ENCODE measurements around the gene BLM. TPM values are rescaled to one million over a fixed set of nuclear protein-coding genes. Genes with fewer than 3 reads are reported as not detected.

BLM gene
- polyA plus RNA-seq, 2 donors: 2.3 to 3.6 TPM

DNA sequence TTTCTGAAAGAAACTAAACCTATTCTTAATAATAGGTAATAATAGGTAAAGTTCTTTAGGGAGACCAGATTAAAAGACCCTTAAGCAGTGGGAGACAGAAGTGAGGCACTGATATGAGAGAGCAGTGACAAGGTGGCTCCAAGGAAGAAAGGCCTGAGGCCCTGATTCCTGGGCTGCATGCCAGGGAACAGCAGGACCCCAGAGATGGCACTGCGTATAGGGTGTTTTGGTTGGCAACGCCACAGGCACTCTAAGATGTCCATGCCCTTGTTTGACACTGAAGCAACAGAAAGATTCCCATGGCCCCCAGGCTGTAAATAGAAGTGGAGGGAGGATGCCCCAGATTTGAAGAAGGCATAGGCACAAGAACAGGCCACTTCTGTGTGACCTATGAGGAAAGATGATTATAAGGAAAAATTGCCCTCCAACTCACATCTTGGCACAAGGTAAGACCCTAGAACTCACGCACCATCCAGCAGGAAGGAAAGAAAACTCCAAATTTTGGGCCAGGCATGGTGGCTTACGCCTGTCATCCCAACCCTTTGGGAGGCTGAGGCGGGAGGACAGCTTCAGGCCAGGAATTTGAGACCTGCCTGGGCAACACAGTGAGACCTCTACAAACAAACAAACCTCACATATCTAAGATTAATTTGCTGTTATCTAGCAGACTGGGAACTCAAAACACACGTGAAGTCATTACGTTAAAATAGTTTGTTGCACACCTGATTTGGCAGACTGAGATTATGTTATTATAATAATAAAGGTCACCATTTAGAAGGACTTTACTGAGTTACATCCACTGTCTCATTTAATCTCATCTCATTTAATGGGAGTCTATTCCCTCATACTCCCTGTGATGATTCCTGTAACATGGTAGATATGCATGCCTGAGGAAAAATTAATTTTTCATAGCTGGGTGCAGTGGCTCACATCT, 10.5 kb upstream of the BLM start:
- 85 to 87% methylated on average over 7 of the region's 7 CpGs for WGBS, 2 donors
- no peaks in the 10 kb centered on the region for H3K4me1 ChIP-seq (ENCODE audit: control insufficient read depth in 2 of 2, insufficient read depth in 2 of 2, low read length in 1 of 2)
- no peak overlapping the region for H3K27ac ChIP-seq (ENCODE audit: low read depth in 2 of 2, low read length in 1 of 2)
- H3K27me3 ChIP-seq (ENCODE audit: control insufficient read depth in 1 of 2, insufficient read depth in 2 of 2, low read length in 2 of 2): no peaks in the 10 kb centered on the region
- no peaks in the 10 kb centered on the region for H3K36me3 ChIP-seq (ENCODE audit: control insufficient read depth in 2 of 2, insufficient read depth in 2 of 2, low read length in 1 of 2)
- H3K9me3 ChIP-seq (ENCODE audit: control insufficient read depth in 2 of 2, insufficient read depth in 1 of 2, low read depth in 1 of 2, low read length in 1 of 2): no peaks in the 10 kb centered on the region
- H3K4me3 ChIP-seq (ENCODE audit: low read depth in 1 of 2, low read length in 2 of 2): no peak overlapping the region

- Histone ChIP-seq H3K27ac (ENCODE audit: low read depth in 2 of 2, low read length in 1 of 2) (no peak overlapping the region), H3K4me3 (ENCODE audit: low read depth in 1 of 2, low read length in 2 of 2) (no peak overlapping the region), H3K9me3 (ENCODE audit: control insufficient read depth in 2 of 2, insufficient read depth in 1 of 2, low read depth in 1 of 2, low read length in 1 of 2) (no peaks in the 10 kb centered on the region), H3K27me3 (ENCODE audit: control insufficient read depth in 1 of 2, insufficient read depth in 2 of 2, low read length in 2 of 2) (no peaks in the 10 kb centered on the region), H3K4me1 (ENCODE audit: control insufficient read depth in 2 of 2, insufficient read depth in 2 of 2, low read length in 1 of 2) (no peaks in the 10 kb centered on the region), H3K36me3 (ENCODE audit: control insufficient read depth in 2 of 2, insufficient read depth in 2 of 2, low read length in 1 of 2) (no peaks in the 10 kb centered on the region)
- 90 to 91% methylated on average over 2 of the region's 2 CpGs for WGBS, 2 donors
Measured at GRCh38 chr15:90707489-90707888, 9.7 kb upstream of the BLM start.

DNA sequence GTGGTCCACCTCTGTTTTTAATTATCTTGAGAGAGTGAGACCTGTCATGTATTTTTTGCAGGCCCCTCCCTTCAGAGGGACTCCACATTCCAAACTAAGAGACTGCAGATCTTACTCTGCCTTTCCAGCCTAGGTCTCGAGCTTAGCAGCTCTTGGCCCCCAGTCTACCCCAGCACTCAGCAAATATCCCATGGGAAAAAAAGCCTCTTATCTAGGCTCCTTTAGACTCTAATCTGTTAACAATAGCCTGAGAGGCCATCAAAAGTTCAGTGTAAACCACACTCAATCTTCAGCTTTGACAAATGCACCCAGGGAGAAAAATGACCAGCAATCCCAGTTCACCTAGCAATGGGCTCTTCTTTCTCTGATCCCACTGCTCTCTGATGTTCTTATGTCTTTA, 8.6 kb upstream of the BLM start:
- H3K27ac ChIP-seq (ENCODE audit: low read depth in 2 of 2, low read length in 1 of 2): no peak overlapping the region
- no peak overlapping the region for H3K4me3 ChIP-seq (ENCODE audit: low read depth in 1 of 2, low read length in 2 of 2)
- no peaks in the 10 kb centered on the region for H3K36me3 ChIP-seq (ENCODE audit: control insufficient read depth in 2 of 2, insufficient read depth in 2 of 2, low read length in 1 of 2)
- no peaks in the 10 kb centered on the region for H3K27me3 ChIP-seq (ENCODE audit: control insufficient read depth in 1 of 2, insufficient read depth in 2 of 2, low read length in 2 of 2)
- no peaks in the 10 kb centered on the region for H3K4me1 ChIP-seq (ENCODE audit: control insufficient read depth in 2 of 2, insufficient read depth in 2 of 2, low read length in 1 of 2)
- no peaks in the 10 kb centered on the region for H3K9me3 ChIP-seq (ENCODE audit: control insufficient read depth in 2 of 2, insufficient read depth in 1 of 2, low read depth in 1 of 2, low read length in 1 of 2)
- WGBS, 2 donors: 81 to 82% methylated on average over 1 of the region's 1 CpG

GRCh38 chr15:90709278-90709677, 7.9 kb upstream of the BLM start:
- WGBS, 2 donors: 76 to 80% methylated on average over 3 of the region's 3 CpGs

GRCh38 chr15:90710436-90711027, 6.6 kb upstream of the BLM start:
- no peaks in the 10 kb centered on the region for H3K36me3 ChIP-seq (ENCODE audit: control insufficient read depth in 2 of 2, insufficient read depth in 2 of 2, low read length in 1 of 2)

More at GRCh38 chr15:90709278-90709677, 7.9 kb upstream of the BLM start:
- Histone ChIP-seq H3K36me3 (ENCODE audit: control insufficient read depth in 2 of 2, insufficient read depth in 2 of 2, low read length in 1 of 2) (no peaks in the 10 kb centered on the region), H3K9me3 (ENCODE audit: control insufficient read depth in 2 of 2, insufficient read depth in 1 of 2, low read depth in 1 of 2, low read length in 1 of 2) (no peaks in the 10 kb centered on the region), H3K4me3 (ENCODE audit: low read depth in 1 of 2, low read length in 2 of 2) (no peak overlapping the region), H3K4me1 (ENCODE audit: control insufficient read depth in 2 of 2, insufficient read depth in 2 of 2, low read length in 1 of 2) (no peaks in the 10 kb centered on the region), H3K27me3 (ENCODE audit: control insufficient read depth in 1 of 2, insufficient read depth in 2 of 2, low read length in 2 of 2) (no peaks in the 10 kb centered on the region), H3K27ac (ENCODE audit: low read depth in 2 of 2, low read length in 1 of 2) (no peak overlapping the region)

DNA sequence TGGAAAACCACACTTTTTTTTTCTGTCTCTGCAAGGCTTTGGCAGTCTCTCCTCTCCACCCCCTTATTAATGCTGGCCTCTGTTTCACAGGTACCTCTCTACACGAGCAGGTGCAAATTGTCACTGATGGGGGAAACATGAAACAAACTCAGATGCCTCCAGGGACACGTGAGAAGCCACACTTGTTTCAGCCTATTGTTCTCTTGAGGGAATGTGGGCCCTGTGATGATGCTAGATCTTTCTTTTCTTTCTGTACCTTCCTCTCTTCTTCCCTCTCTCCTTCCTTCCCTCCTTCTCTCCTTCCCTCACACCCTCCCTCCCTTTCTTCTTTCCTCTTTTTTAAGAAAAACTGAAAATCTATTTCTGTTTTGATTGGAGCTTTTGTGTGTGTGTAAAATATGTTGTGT, 5.7 kb upstream of the BLM start:
- 59 to 67% methylated on average over 2 of the region's 2 CpGs for WGBS, 2 donors
- H3K36me3 ChIP-seq (ENCODE audit: control insufficient read depth in 2 of 2, insufficient read depth in 2 of 2, low read length in 1 of 2): no peaks in the 10 kb centered on the region
- no peak overlapping the region for H3K27ac ChIP-seq (ENCODE audit: low read depth in 2 of 2, low read length in 1 of 2)
- H3K4me1 ChIP-seq (ENCODE audit: control insufficient read depth in 2 of 2, insufficient read depth in 2 of 2, low read length in 1 of 2): no peaks in the 10 kb centered on the region
- H3K4me3 ChIP-seq (ENCODE audit: low read depth in 1 of 2, low read length in 2 of 2): no peak overlapping the region
- H3K27me3 ChIP-seq (ENCODE audit: control insufficient read depth in 1 of 2, insufficient read depth in 2 of 2, low read length in 2 of 2): no peaks in the 10 kb centered on the region
- H3K9me3 ChIP-seq (ENCODE audit: control insufficient read depth in 2 of 2, insufficient read depth in 1 of 2, low read depth in 1 of 2, low read length in 1 of 2): no peaks in the 10 kb centered on the region

More at GRCh38 chr15:90710436-90711027, 6.6 kb upstream of the BLM start:
- Histone ChIP-seq H3K27me3 (ENCODE audit: control insufficient read depth in 1 of 2, insufficient read depth in 2 of 2, low read length in 2 of 2) (no peaks in the 10 kb centered on the region), H3K4me3 (ENCODE audit: low read depth in 1 of 2, low read length in 2 of 2) (no peak overlapping the region), H3K9me3 (ENCODE audit: control insufficient read depth in 2 of 2, insufficient read depth in 1 of 2, low read depth in 1 of 2, low read length in 1 of 2) (no peaks in the 10 kb centered on the region), H3K27ac (ENCODE audit: low read depth in 2 of 2, low read length in 1 of 2) (no peak overlapping the region), H3K4me1 (ENCODE audit: control insufficient read depth in 2 of 2, insufficient read depth in 2 of 2, low read length in 1 of 2) (no peaks in the 10 kb centered on the region)
- 62 to 68% methylated on average over 7 of the region's 7 CpGs for WGBS, 2 donors

DNA sequence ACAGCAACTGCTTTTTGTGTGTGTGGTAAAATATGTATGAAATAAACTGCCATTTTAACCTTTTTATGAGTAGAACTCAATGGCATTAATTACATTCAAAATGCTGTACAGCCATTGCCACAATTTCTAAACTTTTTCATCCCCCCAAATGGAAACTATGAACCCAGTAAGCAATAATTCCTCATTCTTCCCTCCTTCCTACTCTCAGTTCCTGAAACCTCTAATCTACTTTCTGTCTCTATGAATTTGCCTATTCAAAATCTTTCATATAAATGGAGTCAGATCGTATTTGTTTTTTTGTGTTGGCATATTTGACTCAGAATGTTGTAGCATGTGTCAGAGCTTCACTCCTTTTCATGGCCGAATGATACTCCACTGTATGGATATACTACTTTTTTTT, 5.3 kb upstream of the BLM start:
- Histone ChIP-seq H3K9me3 (ENCODE audit: control insufficient read depth in 2 of 2, insufficient read depth in 1 of 2, low read depth in 1 of 2, low read length in 1 of 2) (no peaks in the 10 kb centered on the region), H3K27me3 (ENCODE audit: control insufficient read depth in 1 of 2, insufficient read depth in 2 of 2, low read length in 2 of 2) (no peaks in the 10 kb centered on the region), H3K4me3 (ENCODE audit: low read depth in 1 of 2, low read length in 2 of 2) (no peak overlapping the region)

DNA sequence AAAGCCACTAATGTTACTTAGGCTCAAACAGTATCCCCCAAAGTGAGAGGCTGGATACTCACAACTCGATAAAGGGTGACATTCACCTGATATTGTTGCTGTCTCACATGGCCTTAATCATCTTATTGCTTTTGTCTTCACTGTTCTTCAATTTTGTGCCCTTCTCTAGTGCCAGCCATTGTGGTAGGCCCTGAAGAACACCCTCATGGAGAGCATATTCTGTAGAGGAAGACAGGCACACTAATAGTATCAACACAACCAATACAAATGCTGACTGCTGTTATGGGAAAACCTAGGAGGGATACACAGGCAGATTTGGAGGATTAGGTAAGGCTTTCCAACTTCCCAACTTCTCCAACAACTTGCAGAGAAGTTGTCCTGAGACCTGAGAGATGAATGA, 4.1 kb upstream of the BLM start:
- no peaks in the 10 kb centered on the region for H3K36me3 ChIP-seq (ENCODE audit: control insufficient read depth in 2 of 2, insufficient read depth in 2 of 2, low read length in 1 of 2)
- no peaks in the 10 kb centered on the region for H3K4me1 ChIP-seq (ENCODE audit: control insufficient read depth in 2 of 2, insufficient read depth in 2 of 2, low read length in 1 of 2)
- no peak overlapping the region for H3K4me3 ChIP-seq (ENCODE audit: low read depth in 1 of 2, low read length in 2 of 2)
- H3K27ac ChIP-seq (ENCODE audit: low read depth in 2 of 2, low read length in 1 of 2): no peak overlapping the region
- H3K27me3 ChIP-seq (ENCODE audit: control insufficient read depth in 1 of 2, insufficient read depth in 2 of 2, low read length in 2 of 2): no peaks in the 10 kb centered on the region
- 93 to 97% methylated on average over 1 of the region's 1 CpG for WGBS, 2 donors
- no peaks in the 10 kb centered on the region for H3K9me3 ChIP-seq (ENCODE audit: control insufficient read depth in 2 of 2, insufficient read depth in 1 of 2, low read depth in 1 of 2, low read length in 1 of 2)

More for the DNA sequence above, 5.3 kb upstream of the BLM start:
- H3K36me3 ChIP-seq (ENCODE audit: control insufficient read depth in 2 of 2, insufficient read depth in 2 of 2, low read length in 1 of 2): no peaks in the 10 kb centered on the region
- H3K4me1 ChIP-seq (ENCODE audit: control insufficient read depth in 2 of 2, insufficient read depth in 2 of 2, low read length in 1 of 2): no peaks in the 10 kb centered on the region
- H3K27ac ChIP-seq (ENCODE audit: low read depth in 2 of 2, low read length in 1 of 2): no peak overlapping the region
- WGBS, 2 donors: 90 to 93% methylated on average over 2 of the region's 2 CpGs

DNA sequence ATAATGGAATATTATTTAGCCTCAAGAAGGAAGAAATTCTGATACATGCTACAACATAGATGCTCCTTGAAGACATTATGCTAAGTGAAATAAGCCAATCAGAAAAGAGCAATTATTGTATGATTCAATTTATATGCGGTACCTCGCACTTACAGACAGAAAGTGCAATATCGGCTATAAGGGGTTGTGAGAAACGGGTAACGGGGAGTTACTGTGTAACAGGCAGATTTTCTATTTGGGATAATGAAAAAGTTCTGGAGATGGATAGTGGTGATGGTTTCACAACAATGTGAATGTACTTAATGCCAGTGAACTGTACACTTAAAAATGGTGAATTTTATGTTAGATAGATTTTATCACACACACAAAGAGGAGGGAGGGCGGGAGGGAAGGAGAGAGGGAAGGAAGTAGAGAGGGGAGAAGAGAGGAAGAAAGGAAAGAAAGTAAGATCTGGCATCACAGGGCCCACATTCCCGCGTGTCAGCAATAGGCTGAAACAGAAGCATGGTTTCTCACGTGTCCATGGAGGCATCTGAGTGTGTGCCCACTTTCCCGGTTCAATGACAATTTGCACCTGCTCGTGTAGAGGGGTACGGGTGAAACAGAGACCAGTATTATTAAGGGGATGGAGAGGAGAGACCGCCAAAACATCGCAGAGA, 700 bp upstream of the BLM start:
- Histone ChIP-seq H3K4me1 (ENCODE audit: control insufficient read depth in 2 of 2, insufficient read depth in 2 of 2, low read length in 1 of 2) (no peaks in the 10 kb centered on the region), H3K36me3 (ENCODE audit: control insufficient read depth in 2 of 2, insufficient read depth in 2 of 2, low read length in 1 of 2) (no peaks in the 10 kb centered on the region), H3K27ac (ENCODE audit: low read depth in 2 of 2, low read length in 1 of 2) (peak overlapping the region; percentile 86 to 90), H3K4me3 (ENCODE audit: low read depth in 1 of 2, low read length in 2 of 2) (peak overlapping the region; percentile 63 to 67), H3K27me3 (ENCODE audit: control insufficient read depth in 1 of 2, insufficient read depth in 2 of 2, low read length in 2 of 2) (no peaks in the 10 kb centered on the region), H3K9me3 (ENCODE audit: control insufficient read depth in 2 of 2, insufficient read depth in 1 of 2, low read depth in 1 of 2, low read length in 1 of 2) (no peaks in the 10 kb centered on the region)
- 10% methylated on average over 14 of the region's 14 CpGs for WGBS, 2 donors

Data from esophagus (tissue), 2 donors.